ENCODE measurements around the gene PPARG. TPM values are rescaled to one million over a fixed set of nuclear protein-coding genes. Genes with fewer than 3 reads are reported as not detected.
A peak's percentile ranks its signal among the peaks of the same experiment; 100 is the strongest.

The PPARG gene
- total and polyA plus RNA-seq, 2 experiments from 2014 or later, result 0.15 to 0.42 TPM

- no peak for TF ChIP-seq REST (IDR thresholded peaks at IDR 0.05; ENCODE audit: unreplicated experiment)
These were observed 124.9 kb downstream of the PPARG start (continued) for GRCh38 chr3:12413721-12414255.

- no peaks in the 10 kb centered on the region for H4K20me1 ChIP-seq (replicated peaks; ENCODE audit: insufficient read depth)
- H3K36me3 Mint-ChIP-seq (ENCODE audit: low read depth), result no peaks in the 10 kb centered on the region
- H3K36me3 ChIP-seq (ENCODE audit: insufficient read depth), result no peaks in the 10 kb centered on the region
- no peaks in the 10 kb centered on the region for H3K27me3 ChIP-seq (ENCODE audit: insufficient read depth)
- no peak overlapping the region for H3K4me2 ChIP-seq
- ATAC-seq, result no peak
- DNase-seq (ENCODE audit: low spot score), result no peak
- no peaks in the 10 kb centered on the region for H3K9me3 Mint-ChIP-seq
- no peak overlapping the region for H3K4me3 ChIP-seq
- no peaks in the 10 kb centered on the region for H3K27me3 Mint-ChIP-seq (ENCODE audit: insufficient read depth, low read depth, poor library complexity)
- H3K4me3 Mint-ChIP-seq, result no peak overlapping the region
- no peak overlapping the region for H2AFZ ChIP-seq
- H3K4me1 ChIP-seq (ENCODE audit: insufficient read depth), result 0 out of 2 replicates have a peak, but pooled peaks cover 3% of the 10 kb centered on the region
- H3K27ac Mint-ChIP-seq, result peak overlapping the region; percentile 38; the same call in 1 of the 2 replicates
- H3F3A ChIP-seq (replicated peaks; ENCODE audit: low read depth), result no peaks in the 10 kb centered on the region
- H3K27ac ChIP-seq (ENCODE audit: low read depth), result no peak overlapping the region
- H3K9me2 ChIP-seq (ENCODE audit: insufficient read depth), result no peaks in the 10 kb centered on the region
- H3K4me1 Mint-ChIP-seq, result peaks cover 6% of the 10 kb centered on the region; the same call in 1 of the 3 replicates
- no peak for TF ChIP-seq POLR2AphosphoS5 (IDR thresholded peaks at IDR 0.05; ENCODE audit: low read depth)
- no peak for TF ChIP-seq ZNF462 (CRISPR knock-in tag; IDR thresholded peaks at IDR 0.05)
- TF ChIP-seq EZH2phosphoT487 (IDR thresholded peaks at IDR 0.05; ENCODE audit: unreplicated experiment), result no peak
- TF ChIP-seq ZNF331 (CRISPR knock-in tag; IDR thresholded peaks at IDR 0.05; ENCODE audit: low read depth), result no peak
- no peak for TF ChIP-seq NANOG (IDR thresholded peaks at IDR 0.05; ENCODE audit: borderline replicate concordance)
- TF ChIP-seq CTCF (conservative IDR thresholded peaks at IDR 0.05; ENCODE audit: low read depth in 2 of 2), result no peak
- no peak for TF ChIP-seq CREB1 (CRISPR knock-in tag; IDR thresholded peaks at IDR 0.05; ENCODE audit: low read depth)
- no peak for TF ChIP-seq EZH2 (IDR thresholded peaks at IDR 0.05; ENCODE audit: low read depth, unreplicated experiment)
- no peak for TF ChIP-seq JUNB (IDR thresholded peaks at IDR 0.05; ENCODE audit: unreplicated experiment)
- no peak for TF ChIP-seq ETS1 (IDR thresholded peaks at IDR 0.05)
- no peaks in the 10 kb centered on the region for H3K79me2 ChIP-seq (replicated peaks; ENCODE audit: insufficient read depth)
These were observed 126.3 kb downstream of the PPARG start for GRCh38 chr3:12415014-12415680.
